GM06990 (cell line): ENCODE results near the gene NOTO.
"Not testable (repeated sequence)": the region's sequence is repeated elsewhere in the genome, so short reads cannot be mapped to it uniquely, and the experiment has no call there.

Experiments used
- DNase-seq: peaks from one replicate; pipeline ENCODE4 v3.0.0-alpha.2; 2011; ENCODE audit not compliant: insufficient read length; ENCODE audit errors: extremely low read depth
- H3K27me3 ChIP-seq: replicated peaks from 2 replicates; pipeline ENCODE4 v1.6.0; 2011; ENCODE audit warnings: low read length; ENCODE audit not compliant: control insufficient read depth, insufficient read depth
- H3K36me3 ChIP-seq: 2 replicates; pipeline ENCODE4 v1.5.1; 2011; ENCODE audit warnings: low read length; ENCODE audit not compliant: control insufficient read depth, insufficient read depth
- H3K4me3 ChIP-seq: replicated peaks from 2 replicates; pipeline ENCODE4 v1.5.1; 2011; ENCODE audit warnings: low read depth, mild to moderate bottlenecking, control low read depth, low read length
- CTCF ChIP-seq: IDR thresholded peaks from 2 replicates; pipeline ENCODE4 v1.5.1; 2011; ENCODE audit warnings: low read length, control low read depth, mild to moderate bottlenecking, inconsistent platforms; ENCODE audit not compliant: insufficient read depth, poor library complexity, severe bottlenecking

NOTO gene

GRCh38 chr2:73197579-73197978 lies 4.8 kb upstream of the NOTO start:
- H3K4me3 ChIP-seq: no peak overlapping the region
- no peak for TF ChIP-seq CTCF
- no peaks in the 10 kb centered on the region for H3K36me3 ChIP-seq
- no peak for DNase-seq
- H3K27me3 ChIP-seq: peaks cover 2% of the 10 kb centered on the region

DNA sequence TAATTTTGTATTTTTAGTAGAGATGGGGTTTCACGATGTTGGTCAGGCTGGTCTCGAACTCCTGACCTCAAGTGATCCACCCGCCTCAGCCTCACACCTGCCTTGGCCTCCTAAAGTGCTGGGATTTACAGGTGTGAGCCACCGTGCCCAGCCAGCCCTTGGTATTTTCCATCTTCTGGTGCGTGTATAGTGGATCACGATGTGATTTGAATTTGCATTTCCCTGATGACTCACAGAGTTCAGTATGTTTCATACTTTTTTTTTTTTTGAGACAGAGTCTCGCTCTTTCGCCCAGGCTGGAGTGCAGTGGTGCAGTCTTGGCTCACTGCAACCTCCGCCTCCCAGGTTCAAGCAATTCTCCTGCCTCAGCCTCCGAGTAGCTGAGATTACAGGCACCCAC lies 2.1 kb upstream of the NOTO start:
- not testable (repeated sequence) for DNase-seq, H3K36me3 ChIP-seq, H3K4me3 ChIP-seq, H3K27me3 ChIP-seq

GRCh38 chr2:73203055-73203681 lies 794 bp downstream of the NOTO start:
- no peak for TF ChIP-seq CTCF
- H3K36me3 ChIP-seq: no peaks in the 10 kb centered on the region
- H3K27me3 ChIP-seq: no peaks in the 10 kb centered on the region; the same call in none of the 2 replicates
- H3K4me3 ChIP-seq: no peak overlapping the region
- DNase-seq: no peak

- no peak for DNase-seq
- H3K36me3 ChIP-seq: no peaks in the 10 kb centered on the region
- H3K4me3 ChIP-seq: no peak overlapping the region
- H3K27me3 ChIP-seq: no peaks in the 10 kb centered on the region; the same call in none of the 2 replicates
- TF ChIP-seq CTCF: no peak
These were observed 3.2 kb downstream of the NOTO start for GRCh38 chr2:73205611-73206010.

DNA sequence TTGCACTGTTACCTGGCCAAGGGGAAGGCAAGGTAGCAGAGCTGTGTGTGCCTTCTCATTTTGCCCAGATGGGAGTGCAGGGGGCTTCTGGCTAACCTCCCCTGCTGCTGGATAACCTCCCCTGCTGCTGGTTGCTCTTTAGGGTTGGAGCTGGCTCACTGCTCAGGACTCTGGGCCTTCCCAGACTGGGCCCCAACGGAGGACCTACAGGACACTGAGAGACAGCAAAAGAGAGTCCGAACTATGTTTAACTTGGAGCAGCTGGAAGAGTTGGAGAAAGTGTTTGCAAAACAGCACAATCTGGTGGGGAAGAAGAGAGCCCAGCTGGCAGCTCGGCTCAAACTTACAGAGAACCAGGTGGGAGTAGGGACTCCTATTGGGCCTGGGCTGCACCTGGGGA lies 5.9 kb downstream of the NOTO start:
- no peak for TF ChIP-seq CTCF
- H3K4me3 ChIP-seq: no peak overlapping the region
- no peaks in the 10 kb centered on the region for H3K36me3 ChIP-seq
- DNase-seq: no peak
- no peaks in the 10 kb centered on the region; the same call in none of the 2 replicates for H3K27me3 ChIP-seq

- no peak for DNase-seq
- TF ChIP-seq CTCF: no peak
- no peak overlapping the region for H3K4me3 ChIP-seq
- no peaks in the 10 kb centered on the region; the same call in none of the 2 replicates for H3K27me3 ChIP-seq
- no peaks in the 10 kb centered on the region for H3K36me3 ChIP-seq
These were observed 7.6 kb downstream of the NOTO start for GRCh38 chr2:73210019-73210418.
